GM23338 (cell line): Measurements from ENCODE around the gene AMPD2.
A peak's percentile ranks its signal among the peaks of the same experiment; 100 is the strongest.

Experiments
- CREB1 ChIP-seq: fragments of 250-450 bp; sonication (Bioruptor Pico); IDR thresholded peaks from 2 replicates; pipeline ENCODE4 v1.5.0; 2020; ENCODE audit warnings: low read depth, mild to moderate bottlenecking, moderate library complexity
- EZH2 ChIP-seq: fragments of 200-600 bp; sonication (generic); IDR thresholded peaks from one replicate; pipeline ENCODE4 v1.8.0; 2017; ENCODE audit warnings: antibody characterized with exemption, mild to moderate bottlenecking, low read depth; ENCODE audit not compliant: unreplicated experiment
- EZH2phosphoT487 ChIP-seq: fragments of 200-600 bp; sonication (generic); IDR thresholded peaks from one replicate; pipeline ENCODE4 v1.8.1; 2018; ENCODE audit warnings: antibody characterized with exemption; ENCODE audit not compliant: unreplicated experiment
- JUNB ChIP-seq: IDR thresholded peaks from one replicate; pipeline ENCODE4 v1.6.1; 2016; ENCODE audit warnings: antibody characterized with exemption; ENCODE audit not compliant: unreplicated experiment
- NANOG ChIP-seq: IDR thresholded peaks from 2 replicates; pipeline ENCODE4 v1.6.1; 2016; ENCODE audit warnings: antibody characterized with exemption, borderline replicate concordance
- POLR2AphosphoS5 ChIP-seq: IDR thresholded peaks from 2 replicates; pipeline ENCODE4 v1.6.1; 2016; ENCODE audit warnings: antibody characterized with exemption, low read depth
- STAT1 ChIP-seq: IDR thresholded peaks from one replicate; pipeline ENCODE4 v1.6.1; 2016; ENCODE audit warnings: antibody characterized with exemption; ENCODE audit not compliant: unreplicated experiment
- ZNF114 ChIP-seq: fragments of 250-450 bp; sonication (Bioruptor Pico); IDR thresholded peaks from 2 replicates; pipeline ENCODE4 v1.5.0; 2020; ENCODE audit warnings: mild to moderate bottlenecking, moderate library complexity
- ZNF331 ChIP-seq: fragments of 250-450 bp; sonication (Bioruptor Pico); IDR thresholded peaks from 2 replicates; pipeline ENCODE4 v1.5.0; 2020; ENCODE audit warnings: low read depth, mild to moderate bottlenecking, moderate library complexity
- TF ChIP-seq, protein P1 (sequence below), 2 experiments: fragments of 200-600 bp in 1 of 2; sonication (generic) in 1 of 2; conservative IDR thresholded peaks; 2 replicates each; pipeline versions ENCODE4 v1.5.1 to v1.6.1; 2016 to 2017; ENCODE audit warnings: antibody characterized with exemption in 2 of 2, low read depth in 2 of 2, mild to moderate bottlenecking in 2 of 2, moderate library complexity in 1 of 2
- TF ChIP-seq, protein P2 (sequence below): IDR thresholded peaks from one replicate; pipeline ENCODE4 v1.6.1; 2018; ENCODE audit warnings: antibody characterized with exemption; ENCODE audit not compliant: unreplicated experiment
- TF ChIP-seq, protein P3 (sequence below): fragments of 250-450 bp; sonication (Bioruptor Pico); IDR thresholded peaks from 2 replicates; pipeline ENCODE4 v1.5.0; 2020; ENCODE audit warnings: mild to moderate bottlenecking, moderate library complexity
- TF ChIP-seq, protein P4 (sequence below): IDR thresholded peaks from 2 replicates; pipeline ENCODE4 v1.6.1; 2016; ENCODE audit warnings: antibody characterized with exemption

DNA sequence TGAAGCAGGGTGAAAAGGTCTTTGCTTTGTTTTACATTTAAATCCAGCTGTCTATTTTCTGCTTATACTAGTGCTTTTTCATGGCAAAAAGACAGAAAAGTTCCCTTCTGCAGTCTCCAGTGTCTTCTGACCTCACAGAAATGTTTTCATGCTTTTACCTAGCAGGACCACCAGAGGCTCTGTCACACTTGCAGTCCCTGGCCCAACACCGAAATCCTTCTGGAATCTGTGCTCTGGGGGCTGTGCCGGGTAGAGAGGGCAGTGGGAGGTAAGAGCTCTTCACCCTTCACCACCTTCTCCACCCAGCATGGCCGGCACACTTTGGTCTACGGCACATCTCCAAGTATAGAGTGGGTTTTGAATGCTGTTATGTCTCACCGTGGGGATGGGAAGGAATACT lies 21.0 kb upstream of the AMPD2 start:
- TF ChIP-seq, protein P1, sequence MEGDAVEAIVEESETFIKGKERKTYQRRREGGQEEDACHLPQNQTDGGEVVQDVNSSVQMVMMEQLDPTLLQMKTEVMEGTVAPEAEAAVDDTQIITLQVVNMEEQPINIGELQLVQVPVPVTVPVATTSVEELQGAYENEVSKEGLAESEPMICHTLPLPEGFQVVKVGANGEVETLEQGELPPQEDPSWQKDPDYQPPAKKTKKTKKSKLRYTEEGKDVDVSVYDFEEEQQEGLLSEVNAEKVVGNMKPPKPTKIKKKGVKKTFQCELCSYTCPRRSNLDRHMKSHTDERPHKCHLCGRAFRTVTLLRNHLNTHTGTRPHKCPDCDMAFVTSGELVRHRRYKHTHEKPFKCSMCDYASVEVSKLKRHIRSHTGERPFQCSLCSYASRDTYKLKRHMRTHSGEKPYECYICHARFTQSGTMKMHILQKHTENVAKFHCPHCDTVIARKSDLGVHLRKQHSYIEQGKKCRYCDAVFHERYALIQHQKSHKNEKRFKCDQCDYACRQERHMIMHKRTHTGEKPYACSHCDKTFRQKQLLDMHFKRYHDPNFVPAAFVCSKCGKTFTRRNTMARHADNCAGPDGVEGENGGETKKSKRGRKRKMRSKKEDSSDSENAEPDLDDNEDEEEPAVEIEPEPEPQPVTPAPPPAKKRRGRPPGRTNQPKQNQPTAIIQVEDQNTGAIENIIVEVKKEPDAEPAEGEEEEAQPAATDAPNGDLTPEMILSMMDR (conservative IDR thresholded peaks at IDR 0.05; ENCODE audit: low read depth in 2 of 2): peak; percentile 50 to 60
- TF ChIP-seq, protein P2, sequence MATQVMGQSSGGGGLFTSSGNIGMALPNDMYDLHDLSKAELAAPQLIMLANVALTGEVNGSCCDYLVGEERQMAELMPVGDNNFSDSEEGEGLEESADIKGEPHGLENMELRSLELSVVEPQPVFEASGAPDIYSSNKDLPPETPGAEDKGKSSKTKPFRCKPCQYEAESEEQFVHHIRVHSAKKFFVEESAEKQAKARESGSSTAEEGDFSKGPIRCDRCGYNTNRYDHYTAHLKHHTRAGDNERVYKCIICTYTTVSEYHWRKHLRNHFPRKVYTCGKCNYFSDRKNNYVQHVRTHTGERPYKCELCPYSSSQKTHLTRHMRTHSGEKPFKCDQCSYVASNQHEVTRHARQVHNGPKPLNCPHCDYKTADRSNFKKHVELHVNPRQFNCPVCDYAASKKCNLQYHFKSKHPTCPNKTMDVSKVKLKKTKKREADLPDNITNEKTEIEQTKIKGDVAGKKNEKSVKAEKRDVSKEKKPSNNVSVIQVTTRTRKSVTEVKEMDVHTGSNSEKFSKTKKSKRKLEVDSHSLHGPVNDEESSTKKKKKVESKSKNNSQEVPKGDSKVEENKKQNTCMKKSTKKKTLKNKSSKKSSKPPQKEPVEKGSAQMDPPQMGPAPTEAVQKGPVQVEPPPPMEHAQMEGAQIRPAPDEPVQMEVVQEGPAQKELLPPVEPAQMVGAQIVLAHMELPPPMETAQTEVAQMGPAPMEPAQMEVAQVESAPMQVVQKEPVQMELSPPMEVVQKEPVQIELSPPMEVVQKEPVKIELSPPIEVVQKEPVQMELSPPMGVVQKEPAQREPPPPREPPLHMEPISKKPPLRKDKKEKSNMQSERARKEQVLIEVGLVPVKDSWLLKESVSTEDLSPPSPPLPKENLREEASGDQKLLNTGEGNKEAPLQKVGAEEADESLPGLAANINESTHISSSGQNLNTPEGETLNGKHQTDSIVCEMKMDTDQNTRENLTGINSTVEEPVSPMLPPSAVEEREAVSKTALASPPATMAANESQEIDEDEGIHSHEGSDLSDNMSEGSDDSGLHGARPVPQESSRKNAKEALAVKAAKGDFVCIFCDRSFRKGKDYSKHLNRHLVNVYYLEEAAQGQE: no peak
- TF ChIP-seq, protein P3, sequence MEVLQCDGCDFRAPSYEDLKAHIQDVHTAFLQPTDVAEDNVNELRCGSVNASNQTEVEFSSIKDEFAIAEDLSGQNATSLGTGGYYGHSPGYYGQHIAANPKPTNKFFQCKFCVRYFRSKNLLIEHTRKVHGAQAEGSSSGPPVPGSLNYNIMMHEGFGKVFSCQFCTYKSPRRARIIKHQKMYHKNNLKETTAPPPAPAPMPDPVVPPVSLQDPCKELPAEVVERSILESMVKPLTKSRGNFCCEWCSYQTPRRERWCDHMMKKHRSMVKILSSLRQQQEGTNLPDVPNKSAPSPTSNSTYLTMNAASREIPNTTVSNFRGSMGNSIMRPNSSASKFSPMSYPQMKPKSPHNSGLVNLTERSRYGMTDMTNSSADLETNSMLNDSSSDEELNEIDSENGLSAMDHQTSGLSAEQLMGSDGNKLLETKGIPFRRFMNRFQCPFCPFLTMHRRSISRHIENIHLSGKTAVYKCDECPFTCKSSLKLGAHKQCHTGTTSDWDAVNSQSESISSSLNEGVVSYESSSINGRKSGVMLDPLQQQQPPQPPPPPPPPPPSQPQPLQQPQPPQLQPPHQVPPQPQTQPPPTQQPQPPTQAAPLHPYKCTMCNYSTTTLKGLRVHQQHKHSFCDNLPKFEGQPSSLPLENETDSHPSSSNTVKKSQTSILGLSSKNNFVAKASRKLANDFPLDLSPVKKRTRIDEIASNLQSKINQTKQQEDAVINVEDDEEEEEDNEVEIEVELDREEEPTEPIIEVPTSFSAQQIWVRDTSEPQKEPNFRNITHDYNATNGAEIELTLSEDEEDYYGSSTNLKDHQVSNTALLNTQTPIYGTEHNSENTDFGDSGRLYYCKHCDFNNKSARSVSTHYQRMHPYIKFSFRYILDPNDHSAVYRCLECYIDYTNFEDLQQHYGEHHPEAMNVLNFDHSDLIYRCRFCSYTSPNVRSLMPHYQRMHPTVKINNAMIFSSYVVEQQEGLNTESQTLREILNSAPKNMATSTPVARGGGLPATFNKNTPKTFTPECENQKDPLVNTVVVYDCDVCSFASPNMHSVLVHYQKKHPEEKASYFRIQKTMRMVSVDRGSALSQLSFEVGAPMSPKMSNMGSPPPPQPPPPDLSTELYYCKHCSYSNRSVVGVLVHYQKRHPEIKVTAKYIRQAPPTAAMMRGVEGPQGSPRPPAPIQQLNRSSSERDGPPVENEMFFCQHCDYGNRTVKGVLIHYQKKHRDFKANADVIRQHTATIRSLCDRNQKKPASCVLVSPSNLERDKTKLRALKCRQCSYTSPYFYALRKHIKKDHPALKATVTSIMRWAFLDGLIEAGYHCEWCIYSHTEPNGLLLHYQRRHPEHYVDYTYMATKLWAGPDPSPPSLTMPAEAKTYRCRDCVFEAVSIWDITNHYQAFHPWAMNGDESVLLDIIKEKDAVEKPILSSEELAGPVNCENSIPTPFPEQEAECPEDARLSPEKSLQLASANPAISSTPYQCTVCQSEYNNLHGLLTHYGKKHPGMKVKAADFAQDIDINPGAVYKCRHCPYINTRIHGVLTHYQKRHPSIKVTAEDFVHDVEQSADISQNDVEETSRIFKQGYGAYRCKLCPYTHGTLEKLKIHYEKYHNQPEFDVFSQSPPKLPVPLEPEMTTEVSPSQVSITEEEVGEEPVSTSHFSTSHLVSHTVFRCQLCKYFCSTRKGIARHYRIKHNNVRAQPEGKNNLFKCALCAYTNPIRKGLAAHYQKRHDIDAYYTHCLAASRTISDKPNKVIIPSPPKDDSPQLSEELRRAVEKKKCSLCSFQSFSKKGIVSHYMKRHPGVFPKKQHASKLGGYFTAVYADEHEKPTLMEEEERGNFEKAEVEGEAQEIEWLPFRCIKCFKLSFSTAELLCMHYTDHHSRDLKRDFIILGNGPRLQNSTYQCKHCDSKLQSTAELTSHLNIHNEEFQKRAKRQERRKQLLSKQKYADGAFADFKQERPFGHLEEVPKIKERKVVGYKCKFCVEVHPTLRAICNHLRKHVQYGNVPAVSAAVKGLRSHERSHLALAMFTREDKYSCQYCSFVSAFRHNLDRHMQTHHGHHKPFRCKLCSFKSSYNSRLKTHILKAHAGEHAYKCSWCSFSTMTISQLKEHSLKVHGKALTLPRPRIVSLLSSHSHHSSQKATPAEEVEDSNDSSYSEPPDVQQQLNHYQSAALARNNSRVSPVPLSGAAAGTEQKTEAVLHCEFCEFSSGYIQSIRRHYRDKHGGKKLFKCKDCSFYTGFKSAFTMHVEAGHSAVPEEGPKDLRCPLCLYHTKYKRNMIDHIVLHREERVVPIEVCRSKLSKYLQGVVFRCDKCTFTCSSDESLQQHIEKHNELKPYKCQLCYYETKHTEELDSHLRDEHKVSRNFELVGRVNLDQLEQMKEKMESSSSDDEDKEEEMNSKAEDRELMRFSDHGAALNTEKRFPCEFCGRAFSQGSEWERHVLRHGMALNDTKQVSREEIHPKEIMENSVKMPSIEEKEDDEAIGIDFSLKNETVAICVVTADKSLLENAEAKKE (CRISPR knock-in tag): no peak
- TF ChIP-seq EZH2 (no peak), STAT1 (no peak), POLR2AphosphoS5 (no peak), EZH2phosphoT487 (no peak), ZNF331 (CRISPR knock-in tag) (no peak), JUNB (no peak), ZNF114 (CRISPR knock-in tag) (no peak), CREB1 (CRISPR knock-in tag) (0 out of 2 replicates have a peak, but pooled peaks have one; percentile 11), NANOG (no peak)
- TF ChIP-seq, protein P4, sequence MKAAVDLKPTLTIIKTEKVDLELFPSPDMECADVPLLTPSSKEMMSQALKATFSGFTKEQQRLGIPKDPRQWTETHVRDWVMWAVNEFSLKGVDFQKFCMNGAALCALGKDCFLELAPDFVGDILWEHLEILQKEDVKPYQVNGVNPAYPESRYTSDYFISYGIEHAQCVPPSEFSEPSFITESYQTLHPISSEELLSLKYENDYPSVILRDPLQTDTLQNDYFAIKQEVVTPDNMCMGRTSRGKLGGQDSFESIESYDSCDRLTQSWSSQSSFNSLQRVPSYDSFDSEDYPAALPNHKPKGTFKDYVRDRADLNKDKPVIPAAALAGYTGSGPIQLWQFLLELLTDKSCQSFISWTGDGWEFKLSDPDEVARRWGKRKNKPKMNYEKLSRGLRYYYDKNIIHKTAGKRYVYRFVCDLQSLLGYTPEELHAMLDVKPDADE: no peak
